ENCODE results near the gene PDGFB.

The PDGFB gene

DNA sequence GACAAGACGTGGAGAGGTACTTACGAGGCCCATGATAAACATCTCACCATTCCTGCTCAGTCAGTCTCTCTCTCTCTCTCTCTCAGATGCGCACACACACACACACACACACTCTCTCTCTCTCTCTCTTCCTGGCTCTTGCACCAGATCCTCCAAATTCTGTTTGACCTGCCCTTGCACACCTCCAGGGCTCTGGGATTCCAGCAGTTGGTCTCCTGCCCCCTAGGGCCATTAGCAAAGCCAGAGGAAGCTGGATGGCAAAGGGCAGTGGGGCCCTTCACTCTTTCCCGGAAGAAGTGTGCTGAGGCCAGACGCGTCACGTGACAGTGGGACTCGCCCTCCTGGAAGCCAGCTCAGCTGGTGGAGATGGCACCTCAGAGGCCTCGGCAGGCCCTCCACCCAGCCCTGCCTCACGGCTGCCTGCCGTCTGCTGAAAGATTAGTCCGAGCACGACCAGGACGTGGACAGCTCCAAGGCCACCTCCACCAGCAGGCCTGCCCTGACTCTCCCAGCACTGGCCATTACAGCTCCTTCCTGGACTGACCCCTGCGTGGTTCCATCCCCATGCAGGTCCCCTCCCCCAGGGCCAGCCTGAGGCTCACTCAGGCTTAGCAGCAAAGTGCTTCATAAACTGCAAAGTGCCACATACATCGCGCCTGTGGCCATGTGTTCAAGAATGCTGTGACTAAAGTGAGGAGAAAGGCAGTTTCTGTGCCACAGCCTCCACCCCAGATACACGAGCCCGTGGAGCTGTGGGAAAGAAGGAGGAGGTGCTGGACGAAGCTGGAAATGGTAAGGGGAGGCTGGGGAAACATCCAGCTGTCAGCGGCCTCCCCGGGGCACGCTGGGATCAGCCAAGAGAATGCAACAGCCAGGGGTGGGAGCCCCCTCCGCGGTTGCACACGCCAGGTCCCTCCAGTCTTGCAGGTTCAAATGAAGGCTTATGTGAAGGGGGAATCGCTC, 3.7 kb downstream of the PDGFB start:
- FAIRE-seq: peak; percentile 23
- no peak for DNase-seq (ENCODE audit: low spot score)

DNA sequence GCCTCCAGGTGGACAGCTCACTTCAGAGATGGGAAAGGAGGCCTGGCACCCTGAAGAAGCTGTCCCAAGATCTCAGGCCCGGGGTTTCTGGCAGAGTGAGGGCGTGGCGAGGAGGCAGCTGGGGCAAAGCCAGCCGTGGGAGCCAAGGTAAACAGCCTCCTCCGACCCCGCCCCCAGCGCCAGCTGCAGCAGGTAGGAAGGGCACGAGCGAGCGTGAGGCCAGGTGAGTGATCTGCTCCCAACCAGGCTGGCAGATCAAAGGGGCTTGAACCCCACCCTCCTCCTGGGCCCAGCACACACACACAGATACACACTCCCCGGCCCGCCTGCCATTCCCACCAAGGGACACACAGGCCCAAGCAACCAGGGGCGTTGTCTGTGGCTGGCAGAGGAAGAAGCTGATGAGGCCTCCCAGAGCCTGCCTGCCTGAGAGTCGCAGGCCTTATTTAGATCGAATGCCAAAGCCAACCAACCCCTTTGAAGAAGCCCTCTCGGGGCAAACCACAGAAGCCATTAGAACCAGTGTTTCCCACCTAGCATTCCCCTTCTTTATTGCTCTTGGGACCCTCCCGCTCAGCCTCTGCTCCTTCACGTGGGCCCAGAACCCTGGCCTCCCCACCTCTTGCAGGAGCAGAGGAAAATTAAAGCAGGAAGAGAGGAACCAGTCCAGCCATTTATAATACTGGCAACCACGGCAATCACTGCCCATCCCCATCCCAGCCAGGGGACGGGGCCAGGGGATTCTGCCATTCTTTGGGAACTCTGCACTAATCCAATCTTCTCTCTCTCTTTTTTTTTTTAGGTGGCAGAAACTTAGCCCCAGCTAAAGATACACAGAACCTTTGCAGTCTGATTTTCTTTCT, 5.0 kb downstream of the PDGFB start:
- FAIRE-seq (no peak), DNase-seq (ENCODE audit: low spot score) (no peak)

DNA sequence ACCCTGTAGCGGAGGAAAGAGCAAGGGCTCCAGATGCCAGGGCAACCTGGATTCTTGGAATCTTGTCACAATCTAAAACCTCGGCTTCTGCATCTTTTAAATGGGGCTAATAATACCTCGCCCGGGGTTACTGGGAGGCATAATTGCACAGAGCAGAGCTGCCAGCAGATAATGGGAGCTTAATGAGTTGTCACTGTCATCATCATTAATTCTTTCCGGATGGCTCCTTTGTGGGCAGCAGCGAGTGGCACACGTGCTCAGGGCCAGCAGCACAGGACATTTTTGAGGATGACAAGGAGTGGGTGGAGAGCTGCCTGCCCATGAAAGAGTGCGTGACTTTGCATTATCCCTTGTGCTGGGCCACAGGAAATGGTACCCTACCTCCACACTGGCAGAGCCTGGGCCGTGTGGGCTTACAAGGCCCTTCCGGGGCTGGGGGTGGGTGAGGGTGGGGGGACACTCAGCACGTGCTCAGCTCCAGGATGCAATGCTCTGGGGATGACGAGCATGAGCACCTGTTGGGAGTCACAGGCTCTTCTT, 5.7 kb downstream of the PDGFB start:
- FAIRE-seq: no peak
- no peak for DNase-seq (ENCODE audit: low spot score)

DNA sequence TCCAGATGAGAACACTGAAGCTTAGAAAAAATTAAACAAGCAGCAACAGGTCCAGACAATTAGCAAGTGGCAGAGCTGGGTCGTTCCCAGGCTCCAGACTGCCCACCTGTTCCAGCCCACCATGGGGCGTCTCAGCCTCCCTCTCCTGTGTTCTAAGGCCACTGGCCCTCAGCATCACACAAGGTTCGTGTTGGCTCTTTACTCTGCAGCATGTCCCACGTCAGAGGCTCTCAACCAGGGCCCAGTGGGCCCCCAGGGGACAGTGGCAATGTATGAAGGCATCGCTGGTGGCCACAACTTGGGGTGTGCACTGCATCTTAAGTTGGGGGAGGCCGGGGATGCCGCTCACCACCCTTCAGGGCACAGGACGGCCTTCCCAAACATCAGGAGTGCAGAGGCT, 6.2 kb downstream of the PDGFB start:
- no peak for FAIRE-seq

DNA sequence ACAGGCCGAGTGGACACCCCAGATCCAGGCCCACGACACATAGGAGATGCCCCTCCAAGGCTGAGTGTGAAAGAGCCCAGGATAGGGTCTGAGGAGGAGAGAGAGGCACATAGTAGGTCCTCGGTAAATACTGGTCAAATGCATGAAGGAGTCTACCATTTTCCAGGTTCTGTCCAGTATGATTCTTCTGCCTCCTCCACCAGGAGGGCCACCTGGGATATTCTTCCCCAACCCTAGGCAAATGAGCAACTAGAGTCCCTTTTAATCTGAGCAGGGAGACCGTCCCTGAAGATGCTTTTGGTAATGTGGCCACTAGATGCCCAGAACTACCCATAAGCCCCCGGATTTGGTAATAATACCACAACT, 6.7 kb downstream of the PDGFB start:
- no peak for FAIRE-seq
- no peak for DNase-seq (ENCODE audit: low spot score)

More for the DNA sequence above, 6.2 kb downstream of the PDGFB start:
- DNase-seq (ENCODE audit: low spot score): no peak

DNA sequence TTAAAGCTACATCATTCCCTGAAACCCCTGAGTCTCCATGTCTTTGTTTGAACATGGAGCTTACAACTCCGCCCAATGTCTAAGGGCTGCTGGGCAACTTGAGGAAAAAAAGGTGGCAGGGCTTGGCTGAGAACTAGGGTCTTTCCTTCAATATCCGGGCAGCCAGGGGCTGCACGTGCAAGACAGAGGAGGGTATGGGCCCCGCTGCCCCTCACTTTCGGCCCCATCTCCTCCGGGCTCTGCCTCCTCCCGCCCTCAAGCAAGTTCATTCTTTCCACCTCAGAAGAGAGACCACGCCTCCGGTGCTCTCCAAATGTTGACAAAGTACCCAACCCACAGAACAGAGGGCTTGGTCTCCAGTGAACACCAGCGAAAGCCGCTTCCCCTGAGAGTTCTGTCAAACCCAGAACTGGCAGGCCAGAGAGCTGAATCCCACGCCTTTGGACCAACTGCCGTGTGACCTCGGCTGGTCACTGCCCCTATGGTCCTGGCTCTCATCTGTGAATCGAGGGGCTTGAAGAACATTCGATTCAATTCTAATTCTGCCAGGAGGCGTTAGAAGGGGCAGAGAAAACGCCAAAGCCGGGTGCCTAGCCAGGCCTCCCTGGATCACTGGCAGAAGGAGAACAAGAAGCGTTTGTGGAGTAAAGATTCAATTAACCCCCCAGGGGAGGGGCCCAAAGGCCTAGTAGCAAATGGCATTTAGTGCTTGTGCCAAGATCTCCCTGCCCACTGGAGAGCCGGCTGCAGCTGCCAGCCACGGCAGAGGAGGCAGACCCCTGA, 7.3 kb downstream of the PDGFB start:
- FAIRE-seq: no peak
- DNase-seq (ENCODE audit: low spot score): no peak

DNA sequence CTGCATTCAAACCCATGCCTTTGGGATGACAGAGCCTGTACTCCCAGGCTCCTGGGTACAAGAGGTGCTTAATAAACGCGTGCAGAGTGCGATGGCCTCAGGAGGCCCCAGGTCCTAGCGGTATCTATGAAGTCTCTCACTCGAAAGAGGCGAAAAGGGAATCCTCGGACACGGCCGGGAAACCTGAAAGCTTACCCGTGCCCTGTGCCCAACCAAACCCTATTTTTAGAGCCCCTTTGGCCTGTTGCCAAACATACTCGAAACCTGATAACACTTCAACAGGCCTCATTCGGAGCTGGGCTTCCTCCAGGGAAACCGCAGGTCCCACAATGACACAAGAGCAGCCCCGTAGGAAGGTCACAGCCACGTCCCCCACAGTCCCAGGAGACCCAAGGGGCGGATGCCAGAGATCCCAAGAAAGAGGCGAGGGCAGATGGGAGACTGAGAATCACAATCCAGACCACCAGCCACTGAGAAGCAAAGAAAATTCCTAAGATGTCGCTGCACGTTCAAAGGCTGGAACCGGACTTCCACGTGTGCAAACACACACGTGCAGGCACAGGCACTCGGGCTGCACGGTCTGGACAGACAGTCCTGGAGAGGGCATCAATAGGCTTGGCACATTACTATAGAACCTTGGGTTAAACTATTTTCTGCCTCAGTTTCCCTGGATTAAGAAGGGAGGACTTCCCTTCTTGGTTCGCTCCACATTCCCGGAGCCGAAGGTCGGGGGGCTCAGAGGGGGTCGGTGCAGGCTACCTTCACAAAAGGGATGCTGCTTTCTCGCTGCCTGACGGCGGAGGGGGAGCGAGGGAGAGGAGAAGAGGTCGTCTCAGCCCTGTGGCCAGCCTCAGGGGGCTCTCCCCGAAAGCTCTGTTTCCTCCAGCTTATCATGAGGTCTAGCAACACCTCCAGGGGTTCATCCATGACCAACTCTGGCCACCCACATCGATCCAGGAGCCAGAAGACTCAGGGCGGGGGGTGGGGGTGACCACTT, 8.2 kb downstream of the PDGFB start:
- peak; percentile 70 for DNase-seq (ENCODE audit: low spot score)
- FAIRE-seq: peak; percentile 13

DNA sequence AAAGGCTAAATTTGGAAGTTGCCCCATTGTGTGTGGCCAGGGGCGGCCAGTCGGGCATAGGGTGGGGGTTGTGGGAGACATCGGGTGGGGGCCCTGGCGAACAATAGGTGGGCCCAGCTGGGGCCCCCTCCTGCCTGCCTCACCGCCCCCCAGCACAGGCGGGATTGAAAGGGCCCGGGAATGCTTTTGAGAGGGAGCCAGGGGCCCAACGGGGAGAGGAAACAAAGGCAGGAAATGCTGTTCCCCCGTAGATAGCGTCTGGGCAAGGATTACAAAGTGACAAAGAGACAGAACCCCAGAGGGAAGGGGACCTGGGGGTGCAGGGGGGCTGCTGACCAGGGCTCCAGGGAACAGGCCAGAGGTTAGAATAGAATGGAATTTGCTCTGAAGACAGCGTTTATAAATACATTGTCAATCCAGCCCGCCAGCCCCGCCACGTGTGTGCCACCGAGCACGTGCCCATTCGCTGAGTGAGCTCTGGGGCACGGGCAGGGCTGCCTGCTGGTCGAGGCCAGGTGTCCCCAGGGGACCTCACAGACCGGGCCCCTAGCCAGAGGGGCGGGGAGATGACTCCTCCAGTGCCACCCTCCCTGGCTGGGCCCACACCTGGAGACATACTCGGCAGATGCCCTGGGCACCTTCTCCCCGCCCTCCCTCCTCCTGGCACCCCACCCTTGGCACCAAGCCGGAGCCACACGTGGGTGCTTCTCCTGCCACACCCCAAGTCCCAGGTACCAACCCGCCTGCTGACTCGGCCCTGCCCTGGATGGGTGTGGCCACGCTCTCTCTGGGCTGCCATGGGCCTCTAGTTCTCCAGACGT, 9.7 kb downstream of the PDGFB start:
- FAIRE-seq: no peak
- DNase-seq (ENCODE audit: low spot score): no peak

DNA sequence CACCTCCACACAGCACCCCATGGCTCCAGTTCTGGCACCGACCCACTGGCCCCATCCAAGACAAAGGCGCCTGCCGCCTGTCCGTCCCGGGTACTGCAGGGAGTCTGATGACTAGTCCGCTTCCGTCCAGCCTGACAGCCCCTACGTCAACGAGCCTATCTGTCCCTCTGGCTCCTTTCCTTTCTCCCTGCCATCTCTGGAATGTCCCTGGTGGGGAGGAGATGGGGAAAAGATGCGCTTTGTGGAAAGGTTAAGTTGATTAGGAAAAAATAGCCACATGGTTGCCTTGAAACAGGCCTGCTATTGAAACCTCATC, 10.4 kb downstream of the PDGFB start:
- DNase-seq (ENCODE audit: low spot score) (no peak), FAIRE-seq (no peak)

DNA sequence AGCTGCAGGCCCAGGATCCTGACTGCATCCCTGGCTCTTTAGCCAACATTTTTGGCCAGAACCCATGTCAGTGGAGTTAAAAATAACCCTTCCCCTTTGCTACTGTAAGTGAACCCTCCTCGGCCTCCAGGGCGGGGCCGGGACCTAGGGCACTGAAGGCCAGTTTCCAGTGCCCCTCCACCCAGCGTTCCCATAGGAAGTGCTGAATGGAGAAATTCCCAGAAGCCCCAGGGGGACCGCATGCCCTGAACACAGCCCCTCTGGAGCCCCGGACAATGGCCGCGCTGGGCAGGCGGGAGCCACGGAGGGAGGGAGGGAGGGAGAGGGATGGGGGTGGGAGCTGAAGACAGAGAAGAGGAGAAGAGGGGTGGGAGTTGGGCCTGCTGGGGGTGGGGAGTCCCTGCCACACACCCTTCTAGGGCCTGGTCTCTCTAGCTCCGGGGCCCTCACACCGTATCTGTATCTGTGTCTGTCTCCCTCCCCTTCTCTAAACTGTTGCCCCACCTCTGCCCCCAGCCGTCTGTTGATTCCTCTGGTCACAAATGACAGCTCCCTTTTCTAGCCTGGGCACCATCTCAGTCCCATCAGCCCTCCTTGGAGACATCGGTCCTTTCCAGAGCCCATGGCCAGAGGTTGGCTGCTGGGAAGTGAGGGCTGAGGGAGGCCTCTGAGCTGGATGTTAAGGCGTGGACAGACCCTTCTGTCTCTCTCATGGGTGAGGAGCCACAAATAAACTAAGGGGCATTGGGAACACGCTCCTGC, 10.9 kb downstream of the PDGFB start:
- FAIRE-seq: no peak

DNA sequence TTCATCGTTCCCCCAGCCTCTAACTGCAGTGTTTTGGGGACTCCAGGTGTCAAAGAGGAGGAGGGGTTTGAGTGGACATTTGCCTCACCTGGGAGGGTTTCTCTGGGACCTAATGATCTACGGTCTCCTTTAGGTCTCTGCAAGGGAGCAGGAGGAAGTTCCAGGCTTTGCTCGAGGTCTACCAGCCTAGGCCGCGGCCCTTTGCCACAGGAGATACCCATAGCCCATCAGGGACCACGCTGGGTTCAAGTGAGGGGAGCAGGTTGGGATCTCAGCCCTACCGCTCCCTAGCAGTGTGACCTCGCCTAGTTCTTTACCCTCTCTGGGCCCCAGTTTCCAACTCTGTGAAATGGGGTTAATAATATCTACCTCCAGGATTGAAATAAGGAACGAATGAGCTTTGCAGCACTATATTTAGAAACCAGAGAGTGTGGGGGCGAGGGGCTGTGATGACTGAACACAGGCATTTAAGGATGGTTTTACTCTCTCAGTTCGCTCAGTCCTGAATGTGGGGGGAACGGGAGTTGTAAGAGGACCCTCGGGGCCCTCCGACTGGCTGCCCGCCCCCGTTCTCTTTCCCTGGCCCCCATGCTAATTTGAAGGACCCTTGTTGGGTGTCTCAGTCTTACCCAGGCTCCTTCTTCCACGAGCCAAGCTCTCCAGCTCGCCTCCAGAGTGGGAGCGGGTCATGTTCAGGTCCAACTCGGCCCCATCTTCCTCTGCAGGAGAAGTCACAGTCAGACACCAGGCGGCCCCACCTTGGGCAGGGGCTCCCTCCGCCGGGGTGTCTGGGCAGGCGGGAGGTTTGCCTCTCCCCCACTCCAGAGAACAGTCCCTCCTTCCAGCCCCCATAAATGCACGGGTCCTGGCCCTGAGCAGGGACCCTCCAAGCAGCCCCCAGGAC, 11.7 kb downstream of the PDGFB start:
- DNase-seq (ENCODE audit: low spot score) (no peak), FAIRE-seq (no peak)

More for the DNA sequence above, 10.9 kb downstream of the PDGFB start:
- DNase-seq (ENCODE audit: low spot score): no peak

DNA sequence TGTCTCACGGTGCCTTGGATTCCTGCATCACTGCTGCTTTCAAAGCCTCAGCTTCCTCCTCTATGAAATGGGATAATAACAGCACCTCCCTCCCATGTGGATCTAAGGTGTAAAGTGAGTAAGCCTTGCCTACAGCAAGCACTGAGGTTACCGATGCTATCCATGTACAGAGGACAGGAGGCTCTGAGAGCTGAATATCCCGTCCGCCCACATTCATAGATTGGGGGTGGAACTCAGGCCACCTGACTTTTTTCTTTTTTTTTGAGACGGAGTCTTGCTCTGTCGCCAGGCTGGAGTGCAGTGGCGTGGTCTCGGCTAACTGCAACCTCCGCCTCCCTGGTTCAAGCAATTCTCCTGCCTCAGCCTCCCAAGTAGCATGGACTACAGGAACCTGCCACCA, 12.5 kb downstream of the PDGFB start:
- no peak for FAIRE-seq
- DNase-seq (ENCODE audit: low spot score): no peak

DNA sequence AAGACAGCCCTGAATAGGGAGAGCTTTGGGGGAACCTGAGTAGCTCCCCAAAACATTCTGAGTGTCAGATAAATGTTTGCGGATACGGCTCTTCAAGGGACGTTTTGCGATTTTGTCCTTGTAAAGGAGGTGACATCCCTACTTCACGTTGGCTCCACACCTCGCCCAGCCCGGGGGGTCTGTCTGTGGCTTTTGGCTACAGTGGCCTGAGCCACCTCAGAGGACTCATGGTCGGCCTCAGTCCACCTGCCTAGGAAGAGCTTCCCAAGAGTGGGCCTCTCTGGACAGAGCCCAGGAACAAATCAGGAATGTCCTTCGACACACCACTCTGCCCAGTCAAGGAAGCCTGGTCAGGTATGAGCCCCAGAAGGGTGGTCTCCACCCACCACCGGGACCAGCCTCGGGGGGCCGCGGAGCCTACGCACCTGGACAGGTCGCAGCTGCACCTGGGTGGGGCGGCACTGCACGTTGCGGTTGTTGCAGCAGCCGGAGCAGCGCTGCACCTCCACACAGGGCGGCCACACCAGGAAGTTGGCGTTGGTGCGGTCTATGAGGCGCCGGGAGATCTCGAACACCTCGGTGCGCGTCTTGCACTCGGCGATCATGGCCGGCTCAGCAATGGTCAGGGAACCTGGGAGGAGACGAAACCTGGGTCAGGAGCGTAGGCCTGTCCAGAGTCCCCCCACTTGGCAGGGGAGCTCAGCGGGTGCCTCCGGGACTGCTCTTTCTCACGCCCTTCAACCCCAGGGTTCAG, 13.4 kb downstream of the PDGFB start:
- FAIRE-seq: no peak
- no peak for DNase-seq (ENCODE audit: low spot score)

DNA sequence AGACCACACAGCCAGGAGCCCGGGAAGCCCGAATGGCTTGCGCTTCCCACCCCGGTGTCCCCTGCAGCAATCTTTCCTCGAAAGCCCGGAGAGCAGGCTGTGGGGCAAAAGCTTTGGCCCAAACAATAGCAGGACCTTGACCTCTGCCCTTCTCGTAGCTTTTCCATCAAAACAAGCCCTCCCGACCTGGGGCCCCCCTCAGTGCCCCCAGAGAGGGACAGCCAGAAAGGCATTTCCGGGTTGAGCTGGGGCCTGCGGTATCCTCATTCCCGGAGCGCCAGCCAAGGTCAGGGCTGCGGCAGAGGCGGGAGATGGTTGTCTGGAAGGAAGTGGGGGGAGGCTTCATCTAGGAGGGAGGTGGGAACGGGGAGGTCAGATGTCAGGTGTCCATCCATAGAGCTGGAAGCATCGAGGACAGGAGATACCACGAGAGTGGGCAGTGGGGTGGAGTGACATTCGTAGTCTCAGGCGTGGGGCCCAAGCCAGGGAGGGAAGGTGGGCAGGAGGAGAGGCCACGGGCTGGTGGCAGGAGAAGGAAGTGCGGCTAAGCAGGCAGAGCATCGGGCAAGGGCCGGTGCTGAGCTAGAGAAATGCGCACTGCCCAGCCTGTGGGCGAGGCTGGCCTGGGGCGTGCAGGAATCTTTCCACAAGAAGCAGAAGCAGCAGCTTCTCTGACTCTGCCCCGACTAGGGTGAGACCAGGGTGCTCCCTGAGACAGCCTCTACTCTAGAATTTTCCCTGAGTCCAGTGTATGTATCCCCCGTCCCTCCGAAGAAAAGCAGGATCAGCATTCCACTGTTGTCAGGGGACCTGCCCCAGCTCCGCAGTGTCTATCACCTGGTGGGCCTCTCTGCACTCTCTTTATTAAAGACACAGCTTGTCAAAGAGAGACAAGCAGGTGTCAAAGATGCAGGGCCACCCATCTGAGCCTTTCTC, 14.3 kb downstream of the PDGFB start:
- DNase-seq (ENCODE audit: low spot score): no peak
- peak; percentile 46 for FAIRE-seq

DNA sequence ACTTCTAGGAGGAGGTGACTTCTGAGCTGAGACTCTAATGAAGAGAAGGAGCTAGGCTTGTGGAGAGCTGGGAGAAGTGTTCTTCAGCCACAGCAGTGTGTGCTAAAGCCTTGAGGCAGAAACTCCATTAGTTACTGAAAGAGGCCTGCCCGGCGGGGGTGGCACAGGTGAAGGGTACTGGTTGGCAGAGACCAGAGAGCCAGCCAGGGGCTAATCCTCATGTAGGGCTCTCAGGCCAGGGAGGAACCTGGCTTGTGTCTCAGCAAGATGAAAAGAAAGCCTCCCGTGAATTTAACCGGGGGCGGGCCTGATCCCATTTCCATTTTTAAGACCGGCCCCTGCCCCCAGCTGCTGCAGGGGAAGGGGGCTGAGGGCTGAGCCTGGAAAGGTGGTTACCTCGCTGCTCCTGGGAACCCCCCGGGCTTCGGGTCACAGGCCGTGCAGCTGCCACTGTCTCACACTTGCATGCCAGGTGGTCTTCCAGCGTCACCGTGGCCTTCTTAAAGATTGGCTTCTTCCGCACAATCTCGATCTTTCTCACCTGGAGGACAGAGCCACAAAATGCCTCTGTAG, 15.0 kb downstream of the PDGFB start:
- FAIRE-seq (no peak), DNase-seq (ENCODE audit: low spot score) (no peak)
